Measurements from ENCODE around the gene WWC2.

- no peak for TF ChIP-seq EZH2 (IDR thresholded peaks at IDR 0.05; ENCODE audit: borderline replicate concordance, low read length)
- TF ChIP-seq CTCF (conservative IDR thresholded peaks at IDR 0.05 in 1 of 2, IDR thresholded peaks at IDR 0.05 in 1 of 2; ENCODE audit: extremely low read depth in 1 of 2, insufficient read depth in 1 of 2, low read depth in 1 of 2, low read length in 2 of 2), result no peak
These were observed 77.9 kb downstream of the WWC2 start for GRCh38 chr4:183177001-183177400.

Measured in mammary epithelial cell (primary cell).